PFSK-1 (cell line): ENCODE data around the gene ENPP1.

ENCODE experiments used
- TAF1 ChIP-seq: IDR thresholded peaks from 2 replicates; pipeline ENCODE4 v1.6.1; 2012; ENCODE audit warnings: low read length, control low read depth, borderline replicate concordance; ENCODE audit not compliant: insufficient read depth
- TF ChIP-seq, protein P1 (sequence below), 2 experiments: IDR thresholded peaks; 2 replicates each; pipeline versions ENCODE4 v1.6.1 to v1.8.0; 2011 to 2012; ENCODE audit warnings: low read depth in 2 of 2, low read length in 2 of 2, control low read depth in 1 of 2, inconsistent platforms in 1 of 2, mild to moderate bottlenecking in 1 of 2, moderate library complexity in 1 of 2; ENCODE audit not compliant: insufficient read depth in 1 of 2

DNA sequence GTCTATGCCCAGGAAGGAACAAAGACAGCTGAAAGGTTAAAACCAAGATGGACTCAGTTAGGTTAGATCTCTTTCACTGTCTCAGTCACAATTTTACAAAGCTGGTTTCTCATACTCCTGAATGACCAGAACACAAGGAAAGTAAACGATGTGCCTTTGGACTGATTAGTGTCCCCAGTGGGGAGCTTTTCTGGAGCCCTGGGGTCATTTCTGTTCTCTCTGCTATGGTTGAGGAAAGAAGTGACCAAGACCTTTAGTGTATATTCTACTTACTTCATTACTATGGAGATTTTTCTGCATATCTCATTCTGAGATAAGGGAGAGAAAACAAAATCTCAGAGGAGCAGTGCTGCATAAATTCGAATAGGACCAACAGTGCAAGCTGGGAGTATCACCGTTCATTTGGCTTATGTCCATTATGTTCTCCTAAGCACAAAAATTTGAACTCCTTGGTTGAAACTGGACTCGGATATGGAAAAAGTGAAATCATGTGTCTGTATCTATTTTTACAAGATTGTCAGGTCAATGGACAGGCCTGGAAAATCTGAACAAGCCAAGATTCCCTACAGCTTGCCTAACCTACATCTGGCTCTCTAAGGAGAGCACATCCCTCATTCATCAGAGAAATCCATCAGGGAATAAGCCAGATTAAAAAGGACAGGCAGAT lies 34.4 kb upstream of the ENPP1 start:
- TF ChIP-seq TAF1, result no peak
- TF ChIP-seq, protein P1, sequence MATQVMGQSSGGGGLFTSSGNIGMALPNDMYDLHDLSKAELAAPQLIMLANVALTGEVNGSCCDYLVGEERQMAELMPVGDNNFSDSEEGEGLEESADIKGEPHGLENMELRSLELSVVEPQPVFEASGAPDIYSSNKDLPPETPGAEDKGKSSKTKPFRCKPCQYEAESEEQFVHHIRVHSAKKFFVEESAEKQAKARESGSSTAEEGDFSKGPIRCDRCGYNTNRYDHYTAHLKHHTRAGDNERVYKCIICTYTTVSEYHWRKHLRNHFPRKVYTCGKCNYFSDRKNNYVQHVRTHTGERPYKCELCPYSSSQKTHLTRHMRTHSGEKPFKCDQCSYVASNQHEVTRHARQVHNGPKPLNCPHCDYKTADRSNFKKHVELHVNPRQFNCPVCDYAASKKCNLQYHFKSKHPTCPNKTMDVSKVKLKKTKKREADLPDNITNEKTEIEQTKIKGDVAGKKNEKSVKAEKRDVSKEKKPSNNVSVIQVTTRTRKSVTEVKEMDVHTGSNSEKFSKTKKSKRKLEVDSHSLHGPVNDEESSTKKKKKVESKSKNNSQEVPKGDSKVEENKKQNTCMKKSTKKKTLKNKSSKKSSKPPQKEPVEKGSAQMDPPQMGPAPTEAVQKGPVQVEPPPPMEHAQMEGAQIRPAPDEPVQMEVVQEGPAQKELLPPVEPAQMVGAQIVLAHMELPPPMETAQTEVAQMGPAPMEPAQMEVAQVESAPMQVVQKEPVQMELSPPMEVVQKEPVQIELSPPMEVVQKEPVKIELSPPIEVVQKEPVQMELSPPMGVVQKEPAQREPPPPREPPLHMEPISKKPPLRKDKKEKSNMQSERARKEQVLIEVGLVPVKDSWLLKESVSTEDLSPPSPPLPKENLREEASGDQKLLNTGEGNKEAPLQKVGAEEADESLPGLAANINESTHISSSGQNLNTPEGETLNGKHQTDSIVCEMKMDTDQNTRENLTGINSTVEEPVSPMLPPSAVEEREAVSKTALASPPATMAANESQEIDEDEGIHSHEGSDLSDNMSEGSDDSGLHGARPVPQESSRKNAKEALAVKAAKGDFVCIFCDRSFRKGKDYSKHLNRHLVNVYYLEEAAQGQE (IDR thresholded peaks at IDR 0.05; ENCODE audit: insufficient read depth in 1 of 2, low read depth in 2 of 2, low read length in 2 of 2), result no peak
